Breast epithelium (tissue), 3 donors: Measurements from ENCODE around the gene GCSH.

Experiments
- POLR2A ChIP-seq: fragments of 450-650 bp; IDR thresholded peaks from one replicate; pipeline ENCODE4 v1.6.1; 2016; ENCODE audit warnings: antibody characterized with exemption, mild to moderate bottlenecking, moderate library complexity
- POLR2AphosphoS5 ChIP-seq, 3 donors: sonication (generic); formaldehyde crosslinking; IDR thresholded peaks; one replicate each; pipeline ENCODE4 v1.6.1; 2017; ENCODE audit warnings: antibody characterized with exemption in 3 of 3
- TF ChIP-seq, protein P1 (sequence below), 3 donors: fragments of 450-650 bp; IDR thresholded peaks; one replicate each; pipeline ENCODE4 v1.5.1; 2016 to 2017; ENCODE audit warnings: antibody characterized with exemption in 3 of 3, mild to moderate bottlenecking in 3 of 3, moderate library complexity in 3 of 3

DNA sequence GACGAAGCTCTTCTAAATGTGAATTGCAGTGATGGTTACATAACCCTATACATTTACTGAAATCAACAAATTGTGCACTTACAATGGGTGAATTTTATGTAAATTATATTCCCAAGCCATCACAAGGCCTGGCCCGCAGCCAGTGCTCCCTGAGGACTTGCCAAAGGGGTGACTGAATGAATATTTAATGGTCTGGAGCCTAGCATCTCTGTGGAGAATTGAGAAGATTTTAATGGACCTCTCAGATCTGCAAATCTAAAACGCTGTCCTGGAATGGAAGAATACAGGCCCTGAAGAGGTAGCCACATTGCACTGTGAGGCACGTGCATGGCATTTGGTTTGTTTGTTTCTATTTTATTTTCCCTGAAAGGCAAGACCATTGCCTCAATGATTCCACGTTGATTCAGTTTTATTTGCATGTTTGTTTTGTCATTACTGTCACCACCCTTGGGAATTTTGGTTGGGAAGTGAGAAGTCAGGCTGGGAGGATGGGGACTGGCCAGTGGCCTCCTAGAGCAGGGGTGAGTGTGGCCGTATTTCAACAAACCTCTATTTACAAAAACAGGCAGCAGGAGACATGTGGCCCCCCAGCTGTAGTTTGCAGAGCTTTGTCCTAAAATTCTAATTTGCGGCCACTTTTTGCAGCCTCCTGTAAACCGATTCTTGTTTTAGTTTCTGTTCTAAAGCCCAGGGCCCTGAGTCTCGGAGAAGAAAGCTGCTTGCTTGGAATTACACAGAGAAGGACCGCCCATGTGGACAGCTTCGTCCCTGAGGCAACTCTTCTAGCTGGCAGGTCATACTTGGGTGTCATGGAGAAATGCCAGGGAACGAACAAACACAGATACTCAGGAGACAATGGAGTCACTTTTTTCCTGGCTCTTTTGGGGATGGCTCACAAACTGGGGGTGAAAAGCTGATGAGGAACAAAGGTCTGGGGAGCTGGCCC lies 40.5 kb upstream of the GCSH start:
- TF ChIP-seq, protein P1, sequence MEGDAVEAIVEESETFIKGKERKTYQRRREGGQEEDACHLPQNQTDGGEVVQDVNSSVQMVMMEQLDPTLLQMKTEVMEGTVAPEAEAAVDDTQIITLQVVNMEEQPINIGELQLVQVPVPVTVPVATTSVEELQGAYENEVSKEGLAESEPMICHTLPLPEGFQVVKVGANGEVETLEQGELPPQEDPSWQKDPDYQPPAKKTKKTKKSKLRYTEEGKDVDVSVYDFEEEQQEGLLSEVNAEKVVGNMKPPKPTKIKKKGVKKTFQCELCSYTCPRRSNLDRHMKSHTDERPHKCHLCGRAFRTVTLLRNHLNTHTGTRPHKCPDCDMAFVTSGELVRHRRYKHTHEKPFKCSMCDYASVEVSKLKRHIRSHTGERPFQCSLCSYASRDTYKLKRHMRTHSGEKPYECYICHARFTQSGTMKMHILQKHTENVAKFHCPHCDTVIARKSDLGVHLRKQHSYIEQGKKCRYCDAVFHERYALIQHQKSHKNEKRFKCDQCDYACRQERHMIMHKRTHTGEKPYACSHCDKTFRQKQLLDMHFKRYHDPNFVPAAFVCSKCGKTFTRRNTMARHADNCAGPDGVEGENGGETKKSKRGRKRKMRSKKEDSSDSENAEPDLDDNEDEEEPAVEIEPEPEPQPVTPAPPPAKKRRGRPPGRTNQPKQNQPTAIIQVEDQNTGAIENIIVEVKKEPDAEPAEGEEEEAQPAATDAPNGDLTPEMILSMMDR (IDR thresholded peaks at IDR 0.05): no peak
- no peak for TF ChIP-seq POLR2A
- TF ChIP-seq POLR2AphosphoS5 (IDR thresholded peaks at IDR 0.05): peak in 1 of 3 donors; percentile 18
